Testis (tissue), 3 donors: ENCODE results near the gene TMEM272. TPM values are rescaled to one million over a fixed set of nuclear protein-coding genes. Genes with fewer than 3 reads are reported as not detected.

Experiments used
- DNase-seq: peaks from one replicate; pipeline ENCODE4 v3.0.0-alpha.2; 2019
- H3K27ac ChIP-seq, 2 donors: fragments of 200-600 bp; sonication (generic); one replicate each; pipeline ENCODE4 v1.5.1; 2019
- H3K27me3 ChIP-seq: fragments of 200-600 bp; sonication (generic); one replicate; pipeline ENCODE4 v1.5.1; 2019
- H3K36me3 ChIP-seq: fragments of 200-600 bp; sonication (generic); one replicate; pipeline ENCODE4 v1.5.1; 2017; ENCODE audit warnings: low read depth; ENCODE audit errors: missing control alignments
- H3K4me1 ChIP-seq: fragments of 200-600 bp; sonication (generic); one replicate; pipeline ENCODE4 v1.5.1; 2019
- H3K4me3 ChIP-seq, 2 donors: fragments of 200-600 bp; sonication (generic); one replicate each; pipeline ENCODE4 v1.5.1; 2017 to 2019
- H3K9me3 ChIP-seq: fragments of 200-600 bp; sonication (generic); one replicate; pipeline ENCODE4 v1.5.1; 2017
- POLR2A ChIP-seq: fragments of 450-650 bp; IDR thresholded peaks from one replicate; pipeline ENCODE4 v1.6.1; 2017; ENCODE audit warnings: antibody characterized with exemption, mild to moderate bottlenecking, moderate library complexity
- WGBS, 2 donors: methylation state at CpG; one replicate each; pipeline ENCODE4 v1.1.5; 2018; 5-methylcytosine and 5-hydroxymethylcytosine counted together
- intact Hi-C: fragments of 100-400 bp; cut with DNase I; formaldehyde crosslinking; loops from one replicate; pipeline ENCODE4 v1.15.1; 2023; ENCODE audit warnings: low total_unique reads
- polyA plus RNA-seq: library from polyadenylated mRNA; stranded (reverse); fragments of 350-450 nt; fragmentation: Illumina TruSeq; extraction: RNeasy Lipid Tissue Mini Kit (QIAGEN cat#74804); gene quantifications from one replicate; pipeline ENCODE4 v1.2.3, GENCODE V29; 2014; ENCODE audit warnings: low read depth, low replicate concordance; ENCODE audit not compliant: insufficient read depth
- total RNA-seq, 2 donors: library from RNA; depleted of rRNA; stranded (reverse); fragments of >200 nt; gene quantifications; one replicate each; pipeline ENCODE4 v1.2.3, GENCODE V29; 2016
- TF ChIP-seq, protein P1 (sequence below), 3 experiments: fragments of 450-650 bp in 2 of 3; fragments of 200-600 bp in 1 of 3; sonication (generic) in 1 of 3; IDR thresholded peaks; one replicate each; pipeline ENCODE4 v1.5.1; 2016 to 2019; ENCODE audit warnings: antibody characterized with exemption in 3 of 3, mild to moderate bottlenecking in 2 of 3, moderate library complexity in 1 of 3

The TMEM272 gene
- total and polyA plus RNA-seq, 3 donors from 2014 or later = 0.50 to 1.9 (median 1.7) TPM

DNA sequence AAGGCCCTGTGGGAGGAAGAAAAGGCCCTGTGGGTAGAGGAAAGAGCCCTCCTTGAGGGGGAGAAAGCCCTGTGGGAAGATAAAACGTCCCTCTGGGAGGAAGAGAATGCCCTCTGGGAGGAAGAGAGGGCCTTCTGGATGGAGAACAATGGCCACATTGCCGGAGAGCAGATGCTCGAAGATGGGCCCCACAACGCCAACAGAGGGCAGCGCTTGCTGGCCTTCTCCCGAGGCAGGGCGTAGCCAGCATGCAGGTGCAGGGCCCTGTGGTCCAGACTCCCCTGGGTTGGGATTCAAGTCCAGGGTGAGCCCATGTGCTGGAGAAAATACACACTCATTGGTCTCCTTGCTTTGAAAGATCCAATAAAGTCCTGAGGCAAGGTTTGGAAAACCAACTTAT, 20.9 kb upstream of the TMEM272 start:
- WGBS, 2 donors = 83 to 84% methylated on average over 7 of the region's 7 CpGs
- Histone ChIP-seq H3K27ac (no peak overlapping the region), H3K9me3 (no peaks in the 10 kb centered on the region), H3K4me1 (no peaks in the 10 kb centered on the region), H3K4me3 (no peak overlapping the region), H3K27me3 (no peaks in the 10 kb centered on the region), H3K36me3 (no peaks in the 10 kb centered on the region)
- no peak for TF ChIP-seq POLR2A
- TF ChIP-seq, protein P1, sequence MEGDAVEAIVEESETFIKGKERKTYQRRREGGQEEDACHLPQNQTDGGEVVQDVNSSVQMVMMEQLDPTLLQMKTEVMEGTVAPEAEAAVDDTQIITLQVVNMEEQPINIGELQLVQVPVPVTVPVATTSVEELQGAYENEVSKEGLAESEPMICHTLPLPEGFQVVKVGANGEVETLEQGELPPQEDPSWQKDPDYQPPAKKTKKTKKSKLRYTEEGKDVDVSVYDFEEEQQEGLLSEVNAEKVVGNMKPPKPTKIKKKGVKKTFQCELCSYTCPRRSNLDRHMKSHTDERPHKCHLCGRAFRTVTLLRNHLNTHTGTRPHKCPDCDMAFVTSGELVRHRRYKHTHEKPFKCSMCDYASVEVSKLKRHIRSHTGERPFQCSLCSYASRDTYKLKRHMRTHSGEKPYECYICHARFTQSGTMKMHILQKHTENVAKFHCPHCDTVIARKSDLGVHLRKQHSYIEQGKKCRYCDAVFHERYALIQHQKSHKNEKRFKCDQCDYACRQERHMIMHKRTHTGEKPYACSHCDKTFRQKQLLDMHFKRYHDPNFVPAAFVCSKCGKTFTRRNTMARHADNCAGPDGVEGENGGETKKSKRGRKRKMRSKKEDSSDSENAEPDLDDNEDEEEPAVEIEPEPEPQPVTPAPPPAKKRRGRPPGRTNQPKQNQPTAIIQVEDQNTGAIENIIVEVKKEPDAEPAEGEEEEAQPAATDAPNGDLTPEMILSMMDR (IDR thresholded peaks at IDR 0.05) = no peak
- intact Hi-C loops = no loop called here
- no peak for DNase-seq

DNA sequence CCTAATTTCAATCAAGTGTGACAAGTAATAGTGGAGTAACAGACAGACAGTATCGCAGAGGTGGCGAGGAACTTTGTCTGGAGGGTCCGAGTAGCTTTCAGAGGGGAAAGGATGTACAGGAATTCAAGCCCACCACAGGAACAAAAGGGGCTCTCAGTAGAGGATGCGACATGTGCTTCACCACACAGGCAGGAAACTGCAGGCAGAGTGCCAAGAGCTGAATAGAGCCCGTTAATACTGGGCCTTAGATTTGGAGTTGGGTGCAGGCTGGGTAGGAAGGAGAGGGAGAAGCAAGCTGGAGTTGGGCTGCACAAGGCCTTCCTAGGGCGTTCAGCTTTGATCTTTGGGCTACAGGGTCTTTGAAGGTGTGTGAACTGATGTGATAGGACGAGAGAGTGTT, 18.0 kb upstream of the TMEM272 start:
- Histone ChIP-seq H3K36me3 (no peaks in the 10 kb centered on the region), H3K9me3 (no peaks in the 10 kb centered on the region), H3K27ac (no peak overlapping the region), H3K4me3 (no peak overlapping the region), H3K27me3 (no peaks in the 10 kb centered on the region), H3K4me1 (no peaks in the 10 kb centered on the region)
- WGBS, 2 donors = 72 to 78% methylated on average over 7 of the region's 7 CpGs
- TF ChIP-seq, protein P1 (IDR thresholded peaks at IDR 0.05) = no peak
- no peak for TF ChIP-seq POLR2A
- no peak for DNase-seq
- intact Hi-C loops = no loop called here

DNA sequence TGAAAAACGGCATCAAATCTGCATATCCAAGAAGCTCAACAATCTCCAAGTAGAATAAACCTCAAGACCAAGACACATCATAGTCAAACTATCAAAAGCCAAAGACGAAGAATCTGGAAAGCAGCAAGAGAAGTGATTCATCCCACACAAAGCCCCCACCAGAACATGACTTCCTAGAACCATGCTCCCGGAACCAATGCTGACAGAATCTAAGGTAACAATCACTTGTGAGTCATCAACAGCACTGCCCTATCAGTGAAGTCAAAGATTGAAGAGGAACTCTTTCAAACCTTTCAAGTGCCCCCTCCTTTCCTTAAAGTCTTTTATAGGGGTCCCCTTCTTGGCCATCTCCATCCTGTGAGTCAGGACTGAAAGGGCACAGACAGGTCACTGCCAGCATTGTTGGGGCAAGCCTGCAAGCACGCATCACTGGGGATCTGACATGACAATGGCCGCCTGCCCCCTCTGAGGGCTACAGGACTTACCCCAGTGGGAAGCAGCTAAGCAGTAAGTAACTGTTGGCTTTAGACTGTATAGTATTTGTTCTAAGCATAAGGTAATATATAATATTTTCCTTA, 16.8 kb upstream of the TMEM272 start, which contains the start of gene CCDC70:
CCDC70 (plus strand) TSS at position 247 of the 578 bp plus-strand sequence. CDS start 3,443 bp downstream, outside the sequence.
- no peaks in the 10 kb centered on the region for H3K4me1 ChIP-seq
- H3K27ac ChIP-seq = no peak within 1 kb of the TSS
- DNase-seq = no peak
- WGBS, 2 donors = 86 to 93% methylated on average over 5 of the region's 5 CpGs
- H3K9me3 ChIP-seq = no peaks in the 10 kb centered on the region
- H3K36me3 ChIP-seq = no peaks in the 10 kb centered on the region
- TF ChIP-seq, protein P1 (IDR thresholded peaks at IDR 0.05) = no peak
- intact Hi-C loops = no loop called here
- no peak within 1 kb of the TSS for H3K4me3 ChIP-seq
- no peaks in the 10 kb centered on the region for H3K27me3 ChIP-seq

DNA sequence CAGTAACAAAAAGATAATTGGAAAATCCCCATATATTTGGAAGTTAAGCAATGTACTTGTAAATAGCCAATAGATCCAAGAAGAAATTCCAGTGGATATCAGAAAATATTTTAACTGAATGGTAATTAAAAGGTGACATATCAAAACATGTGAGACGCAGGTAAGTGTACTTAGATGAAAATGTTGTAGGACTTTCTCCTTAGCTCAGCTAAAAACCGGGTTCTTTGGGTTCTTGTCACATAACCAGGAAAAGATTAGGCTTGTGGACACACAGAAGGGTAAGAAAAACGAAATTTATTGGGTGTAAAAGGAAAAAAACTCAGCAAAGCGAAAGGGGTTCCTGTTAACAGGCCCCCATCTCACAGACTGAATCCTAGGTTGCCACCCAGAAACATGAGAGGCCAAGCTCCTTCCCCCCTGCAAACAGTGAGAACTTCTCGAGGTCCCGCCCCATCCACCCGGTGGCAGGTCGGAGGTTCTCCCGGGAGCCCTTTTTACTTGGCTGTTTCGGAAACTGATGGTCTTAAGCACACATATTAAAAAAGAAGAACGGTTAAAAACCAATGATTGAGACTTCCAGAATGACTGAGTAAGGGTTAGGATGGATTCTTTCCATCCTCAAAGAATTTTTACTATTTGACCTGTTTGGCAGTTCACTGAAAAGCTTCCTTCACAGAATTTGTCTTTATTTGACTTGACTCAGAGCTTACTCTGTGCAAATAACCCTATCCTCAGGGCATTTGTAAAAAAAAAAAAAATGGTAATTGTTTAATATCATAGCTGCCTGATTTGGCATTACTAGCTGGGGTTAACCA, 13.7 kb upstream of the TMEM272 start:
- Histone ChIP-seq H3K4me1 (no peaks in the 10 kb centered on the region), H3K36me3 (no peaks in the 10 kb centered on the region), H3K27ac (no peak overlapping the region), H3K9me3 (no peaks in the 10 kb centered on the region), H3K27me3 (no peaks in the 10 kb centered on the region), H3K4me3 (no peak overlapping the region)
- WGBS, 2 donors = 54 to 64% methylated on average over 11 of the region's 11 CpGs
- no peak for TF ChIP-seq POLR2A
- TF ChIP-seq, protein P1 (IDR thresholded peaks at IDR 0.05) = no peak
- intact Hi-C loops = no loop called here
- no peak for DNase-seq
